ENCODE results near the gene CD24. TPM values are rescaled to one million over a fixed set of nuclear protein-coding genes. Genes with fewer than 3 reads are reported as not detected.

CD24 gene
- total and polyA plus RNA-seq, 7 donors = 0.26 to 1.5 (median 0.69) TPM

GRCh38 chr6:106925948-106926347 lies 48.6 kb downstream of the CD24 start:
- Histone ChIP-seq H3K27ac (no peak overlapping the region), H3K36me3 (ENCODE audit: insufficient read depth in 1 of 2, low read depth in 1 of 2) (no peaks in the 10 kb centered on the region), H3K9me3 (no peaks in the 10 kb centered on the region), H3K4me1 (no peaks in the 10 kb centered on the region), H3K27me3 (ENCODE audit: insufficient read depth in 3 of 3, low read length in 2 of 3) (no peaks in the 10 kb centered on the region), H3K4me3 (no peak overlapping the region)
- WGBS, 3 donors = 21 to 25% (median 22%) methylated on average over 3 of the region's 3 CpGs
- intact Hi-C loops (cut with DNase I) = no loop called here
- no peak for DNase-seq
- ATAC-seq = no peak
- TF ChIP-seq, protein P1, sequence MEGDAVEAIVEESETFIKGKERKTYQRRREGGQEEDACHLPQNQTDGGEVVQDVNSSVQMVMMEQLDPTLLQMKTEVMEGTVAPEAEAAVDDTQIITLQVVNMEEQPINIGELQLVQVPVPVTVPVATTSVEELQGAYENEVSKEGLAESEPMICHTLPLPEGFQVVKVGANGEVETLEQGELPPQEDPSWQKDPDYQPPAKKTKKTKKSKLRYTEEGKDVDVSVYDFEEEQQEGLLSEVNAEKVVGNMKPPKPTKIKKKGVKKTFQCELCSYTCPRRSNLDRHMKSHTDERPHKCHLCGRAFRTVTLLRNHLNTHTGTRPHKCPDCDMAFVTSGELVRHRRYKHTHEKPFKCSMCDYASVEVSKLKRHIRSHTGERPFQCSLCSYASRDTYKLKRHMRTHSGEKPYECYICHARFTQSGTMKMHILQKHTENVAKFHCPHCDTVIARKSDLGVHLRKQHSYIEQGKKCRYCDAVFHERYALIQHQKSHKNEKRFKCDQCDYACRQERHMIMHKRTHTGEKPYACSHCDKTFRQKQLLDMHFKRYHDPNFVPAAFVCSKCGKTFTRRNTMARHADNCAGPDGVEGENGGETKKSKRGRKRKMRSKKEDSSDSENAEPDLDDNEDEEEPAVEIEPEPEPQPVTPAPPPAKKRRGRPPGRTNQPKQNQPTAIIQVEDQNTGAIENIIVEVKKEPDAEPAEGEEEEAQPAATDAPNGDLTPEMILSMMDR (IDR thresholded peaks at IDR 0.05) = no peak

GRCh38 chr6:106924694-106925523 lies 49.6 kb downstream of the CD24 start:
- intact Hi-C loops (cut with DNase I) = no loop called here
- no peaks in the 10 kb centered on the region for H3K27me3 ChIP-seq (ENCODE audit: insufficient read depth in 3 of 3, low read length in 2 of 3)

DNA sequence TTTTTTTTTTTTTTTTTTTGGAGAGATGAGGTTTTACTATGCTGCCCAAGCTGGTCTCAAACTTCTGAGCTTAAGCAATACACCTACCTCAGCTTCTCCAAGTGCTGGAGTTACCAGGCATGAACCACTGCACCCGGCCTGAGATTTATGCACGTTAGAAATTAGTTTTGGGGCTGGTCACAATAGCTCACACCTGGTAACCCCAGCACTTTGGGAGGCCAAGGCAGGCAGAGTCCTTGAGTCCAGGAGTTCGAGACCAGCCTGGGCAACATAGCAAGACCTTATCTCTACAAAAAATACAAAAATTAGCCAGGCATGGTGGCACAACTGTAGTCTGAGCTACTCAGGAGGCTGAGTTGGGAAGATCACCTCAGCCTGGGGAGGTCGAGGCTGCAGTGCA lies 51.9 kb downstream of the CD24 start:
- Histone ChIP-seq H3K27ac (no peak overlapping the region), H3K9me3 (no peaks in the 10 kb centered on the region), H3K4me1 (no peaks in the 10 kb centered on the region), H3K27me3 (ENCODE audit: insufficient read depth in 3 of 3, low read length in 2 of 3) (no peaks in the 10 kb centered on the region), H3K36me3 (ENCODE audit: insufficient read depth in 1 of 2, low read depth in 1 of 2) (no peaks in the 10 kb centered on the region), H3K4me3 (no peak overlapping the region)
- no peak for DNase-seq
- 57 to 77% (median 67%) methylated on average over 4 of the region's 4 CpGs for WGBS, 3 donors
- intact Hi-C loops (cut with DNase I) = no loop called here
- ATAC-seq = no peak
- TF ChIP-seq, protein P1 (IDR thresholded peaks at IDR 0.05) = no peak

More at GRCh38 chr6:106924694-106925523, 49.6 kb downstream of the CD24 start:
- Histone ChIP-seq H3K36me3 (ENCODE audit: insufficient read depth in 1 of 2, low read depth in 1 of 2) (no peaks in the 10 kb centered on the region), H3K4me3 (no peak overlapping the region), H3K27ac (no peak overlapping the region), H3K4me1 (no peaks in the 10 kb centered on the region), H3K9me3 (no peaks in the 10 kb centered on the region)
- TF ChIP-seq, protein P1 (IDR thresholded peaks at IDR 0.05) = no peak
- no peak for ATAC-seq
- no peak for DNase-seq
- WGBS, 3 donors = 23 to 33% (median 28%) methylated on average over 17 of the region's 17 CpGs

Other genes starting within 250 kb of the CD24 start
- gene MTRES1, start 53.5 kb upstream of the CD24 start, total RNA-seq = 10 to 100 TPM; 19.0 to 28.3 (median 26.2) TPM
- gene MTRES1, start 53.5 kb upstream of the CD24 start, polyA plus RNA-seq = 10 to 100 TPM; 42.0 to 64.4 (median 42.0) TPM
- 1 to 10 TPM; 1.6 to 3.8 (median 1.7) TPM for gene BEND3, start 140.8 kb upstream of the CD24 start, total RNA-seq
- gene BEND3, start 140.8 kb upstream of the CD24 start, polyA plus RNA-seq = 1 to 10 TPM in 2 of 3 donors, under 1 TPM in 1; 0.52 to 2.0 (median 1.0) TPM

All from psoas muscle (tissue), 8 donors.